ENCODE data around the gene ZFYVE28. TPM values are rescaled to one million over a fixed set of nuclear protein-coding genes. Genes with fewer than 3 reads are reported as not detected.
A peak's percentile ranks its signal among the peaks of the same experiment; 100 is the strongest.

The ZFYVE28 gene
- total RNA-seq, 1 donor from 2014 or later: 3.7 TPM

GRCh38 chr4:2448589-2448988 is 30.1 kb upstream of the ZFYVE28 start:
- DNase-seq (ENCODE audit: low spot score in 2 of 2): no peak
- FAIRE-seq: no peak

GRCh38 chr4:2446656-2447564 is 28.5 kb upstream of the ZFYVE28 start:
- DNase-seq (ENCODE audit: low spot score in 2 of 2) (no peak), FAIRE-seq (no peak)

- DNase-seq (ENCODE audit: low spot score in 2 of 2) (no peak), FAIRE-seq (no peak)
Observed at GRCh38 chr4:2445571-2445970, 27.1 kb upstream of the ZFYVE28 start.

- DNase-seq (ENCODE audit: low spot score in 2 of 2) (no peak), FAIRE-seq (no peak)
Observed at GRCh38 chr4:2445130-2445529, 26.7 kb upstream of the ZFYVE28 start.

- FAIRE-seq (no peak), DNase-seq (ENCODE audit: low spot score in 2 of 2) (no peak)
Observed at GRCh38 chr4:2443956-2444740, 25.7 kb upstream of the ZFYVE28 start.

- no peak for FAIRE-seq
Observed at GRCh38 chr4:2443061-2443730, 24.8 kb upstream of the ZFYVE28 start.

GRCh38 chr4:2442175-2442993 is 23.9 kb upstream of the ZFYVE28 start:
- DNase-seq (ENCODE audit: low spot score in 2 of 2) (no peak), FAIRE-seq (no peak)

More at GRCh38 chr4:2443061-2443730, 24.8 kb upstream of the ZFYVE28 start:
- DNase-seq (ENCODE audit: low spot score in 2 of 2): no peak

GRCh38 chr4:2441393-2442174 is 23.1 kb upstream of the ZFYVE28 start:
- FAIRE-seq: no peak
- DNase-seq (ENCODE audit: low spot score in 2 of 2): peak; percentile 59 to 70

GRCh38 chr4:2438822-2439718 is 20.6 kb upstream of the ZFYVE28 start:
- no peak for DNase-seq (ENCODE audit: low spot score in 2 of 2)
- no peak for FAIRE-seq

GRCh38 chr4:2437475-2438215 is 19.2 kb upstream of the ZFYVE28 start:
- FAIRE-seq: no peak
- DNase-seq (ENCODE audit: low spot score in 2 of 2): no peak

GRCh38 chr4:2436761-2437474 is 18.5 kb upstream of the ZFYVE28 start:
- DNase-seq (ENCODE audit: low spot score in 2 of 2): no peak
- no peak for FAIRE-seq

- DNase-seq (ENCODE audit: low spot score in 2 of 2) (peak; percentile 61 to 65), FAIRE-seq (no peak)
Observed at GRCh38 chr4:2436301-2436700, 17.9 kb upstream of the ZFYVE28 start.

GRCh38 chr4:2434420-2434819 is 16.0 kb upstream of the ZFYVE28 start:
- FAIRE-seq: no peak
- DNase-seq (ENCODE audit: low spot score in 2 of 2): no peak

- DNase-seq (ENCODE audit: low spot score in 2 of 2) (no peak), FAIRE-seq (no peak)
Observed at GRCh38 chr4:2433609-2434350, 15.3 kb upstream of the ZFYVE28 start.

GRCh38 chr4:2432991-2433530 is 14.6 kb upstream of the ZFYVE28 start:
- FAIRE-seq (no peak), DNase-seq (ENCODE audit: low spot score in 2 of 2) (peak; percentile 63 to 71)

GRCh38 chr4:2432004-2432403 is 13.6 kb upstream of the ZFYVE28 start:
- DNase-seq (ENCODE audit: low spot score in 2 of 2) (no peak), FAIRE-seq (no peak)
